ENCODE results near the gene DNM2. TPM values are rescaled to one million over a fixed set of nuclear protein-coding genes. Genes with fewer than 3 reads are reported as not detected.
A peak's percentile ranks its signal among the peaks of the same experiment; 100 is the strongest.

The DNM2 gene
- total and polyA plus RNA-seq, 2 of the 13 experiments (the other 11 are each of a cell fraction or from before 2014, with no cell fraction given), result 41.7 to 59.8 TPM

DNA sequence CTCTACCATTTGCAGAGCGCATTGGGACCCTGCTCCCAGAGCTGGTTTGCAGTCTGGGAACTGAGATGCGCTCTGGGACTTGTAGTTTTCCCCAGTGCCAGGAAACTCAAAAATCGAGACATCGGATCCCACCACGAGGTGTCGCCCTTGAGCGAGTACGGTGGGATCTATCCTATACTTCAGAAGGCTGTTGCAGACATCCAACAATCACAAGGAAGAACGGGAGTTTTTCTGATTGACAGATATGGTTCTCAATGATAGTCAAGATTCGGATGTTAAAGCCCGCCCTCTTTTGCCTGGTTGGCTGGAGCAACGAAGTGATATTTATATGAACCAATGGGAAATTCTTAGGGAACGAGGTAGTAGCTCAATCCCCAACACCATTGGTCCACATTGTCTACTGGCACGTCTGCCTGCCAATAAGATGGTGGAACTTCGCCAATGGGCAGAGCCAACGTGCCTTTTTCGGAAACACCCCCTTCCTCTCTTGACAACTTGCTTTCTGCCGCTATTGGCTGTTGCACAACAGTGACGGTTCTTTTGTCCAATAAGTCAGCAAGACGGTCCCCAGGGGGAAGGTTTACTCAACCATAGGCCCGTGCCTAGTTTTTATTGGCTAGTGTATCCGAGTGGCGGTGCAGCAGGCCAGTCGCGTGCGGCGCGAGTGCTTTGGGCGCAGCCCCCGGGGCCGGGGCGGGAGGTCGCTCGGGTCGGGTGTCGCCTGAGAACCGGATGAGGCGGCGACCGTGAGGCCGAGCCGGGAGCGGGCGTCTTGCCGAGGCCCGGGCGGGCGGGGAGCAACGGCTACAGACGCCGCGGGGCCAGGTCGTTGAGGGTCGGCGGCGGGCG, at the start of gene DNM2 (continued):
- TF ChIP-seq, protein P1, sequence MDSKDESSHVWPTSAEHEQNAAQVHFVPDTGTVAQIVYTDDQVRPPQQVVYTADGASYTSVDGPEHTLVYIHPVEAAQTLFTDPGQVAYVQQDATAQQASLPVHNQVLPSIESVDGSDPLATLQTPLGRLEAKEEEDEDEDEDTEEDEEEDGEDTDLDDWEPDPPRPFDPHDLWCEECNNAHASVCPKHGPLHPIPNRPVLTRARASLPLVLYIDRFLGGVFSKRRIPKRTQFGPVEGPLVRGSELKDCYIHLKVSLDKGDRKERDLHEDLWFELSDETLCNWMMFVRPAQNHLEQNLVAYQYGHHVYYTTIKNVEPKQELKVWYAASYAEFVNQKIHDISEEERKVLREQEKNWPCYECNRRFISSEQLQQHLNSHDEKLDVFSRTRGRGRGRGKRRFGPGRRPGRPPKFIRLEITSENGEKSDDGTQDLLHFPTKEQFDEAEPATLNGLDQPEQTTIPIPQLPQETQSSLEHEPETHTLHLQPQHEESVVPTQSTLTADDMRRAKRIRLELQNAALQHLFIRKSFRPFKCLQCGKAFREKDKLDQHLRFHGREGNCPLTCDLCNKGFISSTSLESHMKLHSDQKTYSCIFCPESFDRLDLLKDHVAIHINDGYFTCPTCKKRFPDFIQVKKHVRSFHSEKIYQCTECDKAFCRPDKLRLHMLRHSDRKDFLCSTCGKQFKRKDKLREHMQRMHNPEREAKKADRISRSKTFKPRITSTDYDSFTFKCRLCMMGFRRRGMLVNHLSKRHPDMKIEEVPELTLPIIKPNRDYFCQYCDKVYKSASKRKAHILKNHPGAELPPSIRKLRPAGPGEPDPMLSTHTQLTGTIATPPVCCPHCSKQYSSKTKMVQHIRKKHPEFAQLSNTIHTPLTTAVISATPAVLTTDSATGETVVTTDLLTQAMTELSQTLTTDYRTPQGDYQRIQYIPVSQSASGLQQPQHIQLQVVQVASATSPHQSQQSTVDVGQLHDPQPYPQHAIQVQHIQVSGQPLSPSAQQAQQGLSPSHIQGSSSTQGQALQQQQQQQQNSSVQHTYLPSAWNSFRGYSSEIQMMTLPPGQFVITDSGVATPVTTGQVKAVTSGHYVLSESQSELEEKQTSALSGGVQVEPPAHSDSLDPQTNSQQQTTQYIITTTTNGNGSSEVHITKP (CRISPR knock-in tag; IDR thresholded peaks at IDR 0.05; ENCODE audit: low read depth), result peak; percentile 98
- TF ChIP-seq NAIF1 (CRISPR knock-in tag; IDR thresholded peaks at IDR 0.05; ENCODE audit: borderline replicate concordance) (no peak), SMAD9 (CRISPR knock-in tag; IDR thresholded peaks at IDR 0.05) (no peak), ZFP1 (CRISPR knock-in tag; IDR thresholded peaks at IDR 0.05) (0 out of 2 replicates have a peak, but pooled peaks have one; percentile 31), ZFP36L1 (CRISPR knock-in tag; IDR thresholded peaks at IDR 0.05) (0 out of 2 replicates have a peak, but pooled peaks have one; percentile 47), STAG1 (CRISPR knock-in tag; IDR thresholded peaks at IDR 0.05) (peak; percentile 93), SP1 (IDR thresholded peaks at IDR 0.05) (peak; percentile 93), SP1 (CRISPR knock-in tag; IDR thresholded peaks at IDR 0.05) (peak; percentile 98), ZNF121 (CRISPR knock-in tag; IDR thresholded peaks at IDR 0.05) (no peak)
- TF ChIP-seq, protein P2, sequence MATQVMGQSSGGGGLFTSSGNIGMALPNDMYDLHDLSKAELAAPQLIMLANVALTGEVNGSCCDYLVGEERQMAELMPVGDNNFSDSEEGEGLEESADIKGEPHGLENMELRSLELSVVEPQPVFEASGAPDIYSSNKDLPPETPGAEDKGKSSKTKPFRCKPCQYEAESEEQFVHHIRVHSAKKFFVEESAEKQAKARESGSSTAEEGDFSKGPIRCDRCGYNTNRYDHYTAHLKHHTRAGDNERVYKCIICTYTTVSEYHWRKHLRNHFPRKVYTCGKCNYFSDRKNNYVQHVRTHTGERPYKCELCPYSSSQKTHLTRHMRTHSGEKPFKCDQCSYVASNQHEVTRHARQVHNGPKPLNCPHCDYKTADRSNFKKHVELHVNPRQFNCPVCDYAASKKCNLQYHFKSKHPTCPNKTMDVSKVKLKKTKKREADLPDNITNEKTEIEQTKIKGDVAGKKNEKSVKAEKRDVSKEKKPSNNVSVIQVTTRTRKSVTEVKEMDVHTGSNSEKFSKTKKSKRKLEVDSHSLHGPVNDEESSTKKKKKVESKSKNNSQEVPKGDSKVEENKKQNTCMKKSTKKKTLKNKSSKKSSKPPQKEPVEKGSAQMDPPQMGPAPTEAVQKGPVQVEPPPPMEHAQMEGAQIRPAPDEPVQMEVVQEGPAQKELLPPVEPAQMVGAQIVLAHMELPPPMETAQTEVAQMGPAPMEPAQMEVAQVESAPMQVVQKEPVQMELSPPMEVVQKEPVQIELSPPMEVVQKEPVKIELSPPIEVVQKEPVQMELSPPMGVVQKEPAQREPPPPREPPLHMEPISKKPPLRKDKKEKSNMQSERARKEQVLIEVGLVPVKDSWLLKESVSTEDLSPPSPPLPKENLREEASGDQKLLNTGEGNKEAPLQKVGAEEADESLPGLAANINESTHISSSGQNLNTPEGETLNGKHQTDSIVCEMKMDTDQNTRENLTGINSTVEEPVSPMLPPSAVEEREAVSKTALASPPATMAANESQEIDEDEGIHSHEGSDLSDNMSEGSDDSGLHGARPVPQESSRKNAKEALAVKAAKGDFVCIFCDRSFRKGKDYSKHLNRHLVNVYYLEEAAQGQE (IDR thresholded peaks at IDR 0.05; ENCODE audit: borderline replicate concordance in 1 of 2, low read depth in 1 of 2, low read length in 2 of 2), result no peak
- TF ChIP-seq, protein P3, sequence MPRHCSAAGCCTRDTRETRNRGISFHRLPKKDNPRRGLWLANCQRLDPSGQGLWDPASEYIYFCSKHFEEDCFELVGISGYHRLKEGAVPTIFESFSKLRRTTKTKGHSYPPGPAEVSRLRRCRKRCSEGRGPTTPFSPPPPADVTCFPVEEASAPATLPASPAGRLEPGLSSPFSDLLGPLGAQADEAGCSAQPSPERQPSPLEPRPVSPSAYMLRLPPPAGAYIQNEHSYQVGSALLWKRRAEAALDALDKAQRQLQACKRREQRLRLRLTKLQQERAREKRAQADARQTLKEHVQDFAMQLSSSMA (CRISPR knock-in tag; IDR thresholded peaks at IDR 0.05), result no peak
- TF ChIP-seq, protein P4, sequence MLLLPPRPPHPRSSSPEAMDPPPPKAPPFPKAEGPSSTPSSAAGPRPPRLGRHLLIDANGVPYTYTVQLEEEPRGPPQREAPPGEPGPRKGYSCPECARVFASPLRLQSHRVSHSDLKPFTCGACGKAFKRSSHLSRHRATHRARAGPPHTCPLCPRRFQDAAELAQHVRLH (CRISPR knock-in tag; IDR thresholded peaks at IDR 0.05; ENCODE audit: borderline replicate concordance, low read depth), result 0 out of 2 replicates have a peak, but pooled peaks have one; percentile 73
- TF ChIP-seq, protein P5, sequence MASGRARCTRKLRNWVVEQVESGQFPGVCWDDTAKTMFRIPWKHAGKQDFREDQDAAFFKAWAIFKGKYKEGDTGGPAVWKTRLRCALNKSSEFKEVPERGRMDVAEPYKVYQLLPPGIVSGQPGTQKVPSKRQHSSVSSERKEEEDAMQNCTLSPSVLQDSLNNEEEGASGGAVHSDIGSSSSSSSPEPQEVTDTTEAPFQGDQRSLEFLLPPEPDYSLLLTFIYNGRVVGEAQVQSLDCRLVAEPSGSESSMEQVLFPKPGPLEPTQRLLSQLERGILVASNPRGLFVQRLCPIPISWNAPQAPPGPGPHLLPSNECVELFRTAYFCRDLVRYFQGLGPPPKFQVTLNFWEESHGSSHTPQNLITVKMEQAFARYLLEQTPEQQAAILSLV (CRISPR knock-in tag; IDR thresholded peaks at IDR 0.05; ENCODE audit: borderline replicate concordance), result no peak
- TF ChIP-seq, protein P6, sequence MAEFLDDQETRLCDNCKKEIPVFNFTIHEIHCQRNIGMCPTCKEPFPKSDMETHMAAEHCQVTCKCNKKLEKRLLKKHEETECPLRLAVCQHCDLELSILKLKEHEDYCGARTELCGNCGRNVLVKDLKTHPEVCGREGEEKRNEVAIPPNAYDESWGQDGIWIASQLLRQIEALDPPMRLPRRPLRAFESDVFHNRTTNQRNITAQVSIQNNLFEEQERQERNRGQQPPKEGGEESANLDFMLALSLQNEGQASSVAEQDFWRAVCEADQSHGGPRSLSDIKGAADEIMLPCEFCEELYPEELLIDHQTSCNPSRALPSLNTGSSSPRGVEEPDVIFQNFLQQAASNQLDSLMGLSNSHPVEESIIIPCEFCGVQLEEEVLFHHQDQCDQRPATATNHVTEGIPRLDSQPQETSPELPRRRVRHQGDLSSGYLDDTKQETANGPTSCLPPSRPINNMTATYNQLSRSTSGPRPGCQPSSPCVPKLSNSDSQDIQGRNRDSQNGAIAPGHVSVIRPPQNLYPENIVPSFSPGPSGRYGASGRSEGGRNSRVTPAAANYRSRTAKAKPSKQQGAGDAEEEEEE (CRISPR knock-in tag; IDR thresholded peaks at IDR 0.05; ENCODE audit: borderline replicate concordance), result no peak

Measured in HepG2 (cell line).